Frontal cortex (tissue), 4 donors: Measurements from ENCODE around the gene FARP1. TPM values are rescaled to one million over a fixed set of nuclear protein-coding genes. Genes with fewer than 3 reads are reported as not detected.

ENCODE experiments used
- DNase-seq, 2 donors: peaks; one replicate each; pipeline ENCODE4 v3.0.0; 2012; ENCODE audit warnings: low spot score in 2 of 2
- FAIRE-seq: peaks from 2 replicates; lab custom pipeline; 2012; peaks lifted over from hg19 to GRCh38; lab: Jason Lieb, UNC
- total RNA-seq: library from RNA; depleted of rRNA; stranded (reverse); fragments of >200 nt; gene quantifications from one replicate; pipeline ENCODE4 v1.2.3, GENCODE V29; 2014
- donor health status: control.
- donor health status: control.
- donor health status: control.

Gene FARP1
- total RNA-seq, 1 donor from 2014 or later, result 92.5 TPM

GRCh38 chr13:98427331-98427995 lies 284.6 kb downstream of the FARP1 start:
- no peak for FAIRE-seq

GRCh38 chr13:98428256-98428966 lies 285.5 kb downstream of the FARP1 start:
- DNase-seq, result no peak
- FAIRE-seq, result no peak

More at GRCh38 chr13:98427331-98427995, 284.6 kb downstream of the FARP1 start:
- no peak for DNase-seq

DNA sequence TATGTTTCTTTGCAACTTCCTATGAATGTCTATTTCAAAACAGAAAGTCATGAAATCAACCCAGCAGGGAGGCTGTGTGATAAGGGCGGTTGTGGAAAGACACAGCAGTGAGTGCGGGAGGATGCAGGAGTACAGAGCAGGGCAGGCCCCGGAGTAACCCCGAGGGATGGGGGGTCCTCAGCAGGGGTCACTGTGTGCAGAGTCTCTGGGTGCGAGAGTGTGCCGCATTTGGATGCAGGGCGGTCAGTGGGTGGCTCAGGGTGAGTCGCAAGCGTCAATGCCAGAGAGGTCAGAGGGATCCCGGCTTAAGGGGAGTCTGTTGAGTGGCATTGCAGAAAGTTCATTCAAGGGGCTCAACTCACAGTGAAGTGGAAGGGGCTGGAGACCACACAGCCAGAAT lies 286.2 kb downstream of the FARP1 start:
- FAIRE-seq (no peak), DNase-seq (no peak)

DNA sequence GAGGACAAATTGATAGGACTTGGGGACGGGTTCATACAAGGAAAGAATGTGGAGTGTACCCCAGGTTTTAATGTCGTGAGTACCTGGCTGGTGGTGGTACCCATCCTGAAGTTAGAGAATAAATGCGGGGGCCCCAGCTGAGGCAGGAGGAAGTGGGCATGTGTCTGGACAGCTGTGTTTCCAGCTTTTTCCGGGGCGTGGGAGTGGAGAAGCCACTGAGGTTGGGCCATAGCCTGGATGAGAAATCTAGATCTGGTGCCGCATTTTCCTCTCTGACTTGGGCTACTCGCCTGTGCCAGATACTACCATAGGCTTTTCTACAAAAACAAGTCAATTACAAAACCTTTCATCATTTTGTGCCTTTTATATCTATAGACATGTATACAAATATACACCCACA lies 286.6 kb downstream of the FARP1 start:
- FAIRE-seq (no peak), DNase-seq (no peak)

DNA sequence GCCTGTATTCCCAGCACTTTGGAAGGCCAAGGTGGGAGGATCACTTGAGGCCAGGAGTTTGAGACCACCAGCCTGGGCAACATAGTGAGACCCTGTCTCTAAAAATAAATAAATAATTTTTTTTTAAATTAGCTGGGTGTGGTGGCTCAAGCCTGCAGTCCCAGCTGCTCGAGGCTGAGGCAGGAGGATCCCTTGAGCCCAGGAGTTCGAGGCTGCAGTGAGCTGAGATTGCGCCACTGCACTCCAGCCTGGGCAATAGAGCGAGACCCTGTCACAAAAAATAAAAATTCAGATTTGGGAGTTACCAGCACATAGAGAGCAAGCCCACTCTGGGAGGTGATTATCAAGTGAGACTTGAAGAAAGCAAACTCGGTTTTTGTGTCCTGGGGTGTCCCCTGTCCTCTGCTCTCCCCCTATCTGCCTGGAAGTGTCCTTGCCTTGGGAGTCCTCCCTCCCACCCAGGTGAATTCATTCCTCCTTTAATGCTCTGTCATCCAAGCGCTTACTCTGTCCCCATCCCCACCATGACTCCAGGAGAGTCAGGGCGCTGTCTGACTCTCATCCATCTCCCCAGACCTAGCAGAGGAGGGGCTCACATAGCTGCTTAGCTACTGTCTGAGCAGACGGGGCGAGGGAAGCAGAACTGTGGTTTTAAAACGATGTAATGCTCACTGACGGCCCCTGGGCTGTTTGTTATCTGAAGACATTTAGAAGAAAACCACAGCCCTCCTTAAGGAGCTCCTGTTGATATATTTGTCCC lies 287.3 kb downstream of the FARP1 start:
- no peak for DNase-seq
- no peak for FAIRE-seq

DNA sequence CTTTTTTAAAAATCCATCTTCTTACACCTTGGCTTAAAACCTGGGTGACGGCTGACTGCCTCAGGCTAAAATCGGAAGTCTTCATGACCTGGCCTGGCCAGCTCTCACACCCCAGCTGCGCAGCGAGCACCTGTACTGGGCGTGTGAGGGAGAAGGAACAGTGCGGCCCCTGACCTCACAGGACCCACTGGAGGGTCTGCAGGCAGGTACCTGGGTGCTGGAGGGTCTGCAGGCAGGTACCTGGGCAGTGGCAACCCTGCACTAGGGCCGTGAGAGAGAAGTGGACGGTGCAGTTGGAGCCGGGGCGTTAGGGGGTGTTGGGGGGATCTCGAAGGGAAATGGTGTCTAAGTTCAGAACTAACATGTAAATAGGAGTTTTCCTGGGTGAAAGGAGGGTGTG lies 289.7 kb downstream of the FARP1 start:
- FAIRE-seq, result no peak

GRCh38 chr13:98433654-98434053 lies 290.8 kb downstream of the FARP1 start:
- no peak for DNase-seq
- no peak for FAIRE-seq

More for the DNA sequence above, 289.7 kb downstream of the FARP1 start:
- no peak for DNase-seq

GRCh38 chr13:98434060-98434459 lies 291.2 kb downstream of the FARP1 start:
- DNase-seq, result no peak
- FAIRE-seq, result no peak

DNA sequence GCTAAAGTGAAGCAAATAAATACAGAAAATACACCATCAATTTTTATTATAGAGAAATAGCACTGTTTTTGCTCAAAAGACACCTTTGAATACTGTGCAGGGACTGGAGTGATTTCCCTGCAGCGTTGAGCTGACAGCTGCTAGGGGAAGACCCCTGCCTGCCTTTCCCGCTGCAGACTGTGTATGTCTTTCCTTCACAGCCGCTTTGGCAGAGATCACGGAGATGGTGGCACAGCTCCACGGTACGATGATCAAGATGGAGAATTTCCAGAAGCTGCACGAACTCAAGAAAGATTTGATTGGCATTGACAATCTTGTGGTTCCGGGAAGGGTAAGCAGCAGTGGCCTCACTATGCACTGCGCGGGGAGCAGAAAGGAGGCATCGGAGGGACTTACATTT lies 292.5 kb downstream of the FARP1 start:
- DNase-seq (no peak), FAIRE-seq (no peak)

- FAIRE-seq (no peak), DNase-seq (no peak)
Observed at GRCh38 chr13:98436233-98436910, 293.5 kb downstream of the FARP1 start.

DNA sequence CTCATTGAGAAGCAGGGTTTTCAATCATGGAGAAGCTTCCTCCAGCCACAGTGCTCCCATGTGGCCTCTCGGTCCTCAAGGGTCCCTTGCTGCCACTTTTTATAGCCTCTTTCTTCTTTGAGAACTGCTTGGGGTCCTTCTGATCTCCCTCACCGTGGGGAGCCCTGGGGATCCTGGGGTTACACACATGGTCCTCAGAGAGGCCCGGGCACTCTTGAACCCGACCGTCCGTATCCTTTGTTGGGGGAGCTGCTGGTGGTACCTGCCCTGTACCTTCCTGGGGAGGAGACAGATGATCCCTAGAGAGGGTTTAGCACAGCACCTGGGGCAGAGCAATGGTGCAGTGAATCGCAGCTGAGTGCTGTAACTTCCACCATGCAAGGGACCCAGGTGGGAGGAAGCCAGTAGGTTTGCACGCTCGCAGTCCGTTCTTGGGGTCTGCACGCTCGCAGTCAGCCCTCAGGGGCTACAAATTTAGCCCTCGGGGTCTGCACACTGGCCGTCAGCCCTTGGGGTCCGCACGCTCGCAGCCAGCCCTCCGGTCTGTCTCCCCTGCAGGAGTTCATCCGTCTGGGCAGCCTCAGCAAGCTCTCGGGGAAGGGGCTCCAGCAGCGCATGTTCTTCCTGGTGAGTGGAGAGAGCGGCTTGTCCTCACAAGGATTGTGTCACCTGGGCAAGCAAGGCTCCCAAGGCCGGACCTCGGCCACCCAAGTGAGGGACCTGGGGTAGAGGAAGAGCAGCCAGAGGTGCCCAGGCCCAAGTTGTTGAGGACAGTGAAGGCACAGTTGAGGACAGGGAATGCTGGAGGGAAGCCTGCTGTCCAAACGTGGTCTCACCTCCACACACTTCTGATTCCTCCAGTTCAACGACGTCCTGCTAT lies 295.6 kb downstream of the FARP1 start:
- DNase-seq (no peak), FAIRE-seq (no peak)

DNA sequence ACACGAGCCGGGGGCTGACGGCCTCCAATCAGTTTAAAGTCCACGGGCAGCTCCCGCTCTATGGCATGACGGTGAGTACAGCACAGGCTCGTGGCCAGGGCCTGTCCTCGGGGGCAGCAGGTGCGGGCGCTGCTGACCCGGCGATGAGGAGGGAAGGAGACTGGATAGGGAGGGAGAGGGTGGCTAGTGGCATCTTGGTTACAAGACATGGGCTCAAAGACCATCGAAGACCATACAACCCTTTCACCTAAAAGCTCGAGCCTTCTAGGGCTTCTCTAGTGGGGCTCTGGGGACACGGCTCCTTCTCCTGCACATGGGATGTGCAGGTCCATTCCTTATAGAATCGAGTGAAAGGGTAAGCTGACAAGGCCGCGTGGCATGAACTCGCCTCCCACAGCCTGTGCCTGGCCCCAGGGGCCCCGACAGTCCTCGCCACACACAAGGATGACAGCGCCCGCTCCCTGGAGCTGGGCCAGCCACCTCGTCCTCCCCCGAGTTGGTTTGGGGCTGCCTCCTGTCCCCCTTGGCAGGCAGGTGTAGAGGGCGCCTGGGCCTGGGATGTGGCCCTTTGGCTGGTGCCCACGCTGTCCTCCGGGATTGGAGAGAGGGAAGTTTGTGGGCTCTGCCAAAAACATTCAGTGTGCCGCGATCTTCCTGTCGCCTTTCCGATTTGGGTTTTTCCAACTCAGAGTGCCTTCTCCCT lies 296.4 kb downstream of the FARP1 start:
- FAIRE-seq (no peak), DNase-seq (no peak)

GRCh38 chr13:98439896-98440295 lies 297.0 kb downstream of the FARP1 start:
- DNase-seq (no peak), FAIRE-seq (no peak)

DNA sequence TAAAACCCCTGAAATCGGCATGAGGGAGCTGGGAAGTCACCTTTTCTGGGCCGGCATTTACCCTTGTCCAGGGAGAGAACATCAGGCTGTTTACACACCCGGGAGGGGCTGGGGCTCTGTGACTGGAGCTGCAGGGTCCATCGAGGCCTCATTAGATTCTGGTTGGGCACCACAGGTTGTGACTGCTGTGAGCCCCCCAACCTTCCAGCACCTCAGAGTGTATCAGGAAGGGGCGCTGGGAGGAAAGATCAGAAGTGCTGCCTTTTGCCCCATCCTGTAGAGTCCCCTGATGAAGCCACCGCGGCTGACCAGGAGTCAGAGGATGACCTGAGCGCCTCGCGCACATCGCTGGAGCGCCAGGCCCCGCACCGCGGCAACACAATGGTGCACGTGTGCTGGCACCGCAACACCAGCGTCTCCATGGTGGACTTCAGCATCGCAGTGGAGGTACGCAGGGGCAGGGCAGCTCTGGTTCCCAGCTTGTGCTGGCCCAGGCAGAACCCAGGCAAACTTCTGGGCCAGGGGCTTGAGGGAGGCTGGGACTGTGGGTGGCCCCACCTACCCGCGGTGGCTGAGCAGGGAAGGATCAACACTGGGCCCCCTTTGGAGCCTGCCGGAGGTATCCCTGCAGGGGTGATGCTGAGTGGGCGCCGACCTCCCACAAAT lies 297.6 kb downstream of the FARP1 start:
- no peak for FAIRE-seq
- no peak for DNase-seq

DNA sequence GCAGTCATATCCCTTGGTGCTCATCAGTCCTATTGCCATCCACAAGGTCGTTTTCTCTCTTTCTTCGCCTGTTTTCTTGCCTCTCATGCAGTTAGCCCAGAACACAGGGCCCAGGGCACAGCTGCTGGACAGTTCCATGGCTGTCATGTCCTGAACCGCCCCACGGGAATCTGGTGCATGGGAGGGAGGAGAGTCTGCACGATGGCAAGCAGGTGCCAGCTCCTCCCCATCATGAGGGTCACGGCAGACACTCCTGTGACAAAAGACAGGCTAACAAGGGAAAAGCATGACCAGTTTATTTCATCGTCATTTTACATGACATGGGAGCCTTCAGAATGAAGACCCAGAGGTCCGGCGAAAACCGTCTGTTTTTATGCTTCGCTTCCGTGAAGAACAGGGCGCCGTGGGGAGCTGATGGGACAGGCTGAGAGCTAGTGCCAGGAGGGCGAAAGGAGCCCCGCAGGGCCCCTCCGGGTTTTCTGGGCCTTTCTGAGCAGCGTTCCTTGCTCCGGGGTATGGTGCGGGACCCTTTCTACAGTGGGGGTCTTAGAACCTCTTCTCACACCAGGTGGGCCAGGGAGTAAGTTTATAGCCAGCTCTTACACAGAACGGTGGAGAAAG lies 298.3 kb downstream of the FARP1 start:
- no peak for FAIRE-seq
- no peak for DNase-seq

- DNase-seq, result no peak
- no peak for FAIRE-seq
Observed at GRCh38 chr13:98442391-98443230, 299.7 kb downstream of the FARP1 start.

DNA sequence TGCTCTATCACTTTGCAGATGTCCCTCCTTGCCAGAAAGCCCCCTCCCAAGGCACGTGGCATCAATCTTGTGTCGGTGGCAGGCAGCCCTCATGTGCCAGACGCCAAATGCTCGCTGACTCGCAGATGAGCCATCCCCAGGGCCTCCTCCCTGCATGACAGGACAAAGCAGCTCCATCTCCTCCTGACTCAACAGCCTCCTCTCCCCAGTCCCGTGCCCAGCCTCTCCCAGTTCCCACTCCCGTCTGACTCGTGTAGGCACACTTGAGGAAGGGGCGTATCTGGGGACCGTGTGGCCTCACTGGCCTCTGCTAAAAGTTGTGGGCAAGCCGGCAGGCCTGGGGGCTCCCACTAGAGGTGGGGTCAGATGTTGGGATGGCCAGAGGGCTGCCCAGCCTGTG lies 300.4 kb downstream of the FARP1 start:
- FAIRE-seq, result no peak
- DNase-seq, result no peak
